SK-N-SH (cell line): ENCODE results near the gene P2RX2. TPM values are rescaled to one million over a fixed set of nuclear protein-coding genes. Genes with fewer than 3 reads are reported as not detected.

Source experiments
- CTCF ChIA-PET: fragments of 300-600, 350-600 bp; formaldehyde crosslinking; extraction: SDS; loops from one replicate; lab custom pipeline; 2021; lab: Yijun Ruan, JAX
- POLR2A ChIA-PET: fragments of 350-600 bp; sonication (Branson Sonifier 250); formaldehyde crosslinking; extraction: SDS; loops from one replicate; lab custom pipeline; 2020; ENCODE audit warnings: antibody characterized with exemption, inconsistent platforms; lab: Yijun Ruan, JAX
- DNase-seq: peaks from one replicate; pipeline ENCODE4 v3.0.0; 2012
- H2AFZ ChIP-seq: fragments of 200-600 bp; sonication (generic); 2 replicates; pipeline ENCODE4 v1.8.1; 2016; ENCODE audit warnings: antibody characterized with exemption, mild to moderate bottlenecking, low read depth
- H3F3A ChIP-seq: fragments of 200-600 bp; sonication (generic); replicated peaks from 2 replicates; pipeline ENCODE3; 2016; ENCODE audit warnings: antibody characterized with exemption, mild to moderate bottlenecking; ENCODE audit not compliant: insufficient read depth
- H3K27ac ChIP-seq, 2 experiments: fragments of 200-500 bp in 1 of 2; fragments of 200-600 bp in 1 of 2; sonication (Bioruptor generic) in 1 of 2; sonication (generic), shearing (Covaris generic) in 1 of 2; 2 replicates each; pipeline versions ENCODE4 v1.5.1 to v1.6.1; 2014 to 2016; ENCODE audit warnings: low read depth in 2 of 2, inconsistent platforms in 1 of 2, low read length in 1 of 2, mild to moderate bottlenecking in 1 of 2, mixed read lengths in 1 of 2
- H3K27me3 ChIP-seq: fragments of 200-600 bp; sonication (generic), shearing (Covaris generic); 2 replicates; pipeline ENCODE4 v1.6.1; 2016; ENCODE audit warnings: mixed run types; ENCODE audit not compliant: insufficient read depth
- H3K36me3 ChIP-seq, 2 experiments: fragments of 200-500 bp in 1 of 2; fragments of 200-600 bp in 1 of 2; sonication (Bioruptor generic) in 1 of 2; sonication (generic) in 1 of 2; replicated peaks in 1 of 2; 2 replicates each; pipeline versions ENCODE3 to v1.5.1; 2014 to 2016; ENCODE audit warnings: low read length in 1 of 2, mild to moderate bottlenecking in 1 of 2; ENCODE audit not compliant: insufficient read depth in 2 of 2, control insufficient read depth in 1 of 2
- H3K4me1 ChIP-seq, 2 experiments: fragments of 200-500 bp in 1 of 2; fragments of 200-600 bp in 1 of 2; sonication (Bioruptor generic) in 1 of 2; sonication (generic), shearing (Covaris generic) in 1 of 2; 2 replicates each; pipeline versions ENCODE4 v1.5.1 to v1.6.1; 2014 to 2016; ENCODE audit warnings: low read depth in 1 of 2, low read length in 1 of 2, mixed run types in 1 of 2; ENCODE audit not compliant: insufficient read depth in 2 of 2, control insufficient read depth in 1 of 2
- H3K4me2 ChIP-seq: fragments of 200-600 bp; sonication (generic), shearing (Covaris generic); 2 replicates; pipeline ENCODE4 v1.6.1; 2017; ENCODE audit warnings: mixed run types
- H3K4me3 ChIP-seq, 2 experiments: fragments of 200-500 bp in 1 of 2; fragments of 200-600 bp in 1 of 2; sonication (Bioruptor generic) in 1 of 2; sonication (generic), shearing (Covaris generic) in 1 of 2; 2 replicates each; pipeline versions ENCODE4 v1.5.1 to v1.8.1; 2014 to 2016; ENCODE audit warnings: low read depth in 2 of 2, inconsistent platforms in 1 of 2, low read length in 1 of 2, mild to moderate bottlenecking in 1 of 2, mixed read lengths in 1 of 2, moderate library complexity in 1 of 2
- H3K79me2 ChIP-seq: fragments of 200-600 bp; sonication (generic); 2 replicates; pipeline ENCODE4 v1.8.1; 2017; ENCODE audit warnings: mild to moderate bottlenecking; ENCODE audit not compliant: insufficient read depth
- H3K9ac ChIP-seq: fragments of 200-600 bp; sonication (generic); 2 replicates; pipeline ENCODE4 v1.6.1; 2017; ENCODE audit warnings: mixed run types
- H3K9me2 ChIP-seq: fragments of 200-600 bp; sonication (generic); 2 replicates; pipeline ENCODE4 v1.6.1; 2017; ENCODE audit warnings: mixed run types
- H3K9me3 ChIP-seq: fragments of 200-600 bp; sonication (generic); 2 replicates; pipeline ENCODE4 v1.6.1; 2017; ENCODE audit warnings: mixed run types, mild to moderate bottlenecking, moderate library complexity
- H4K20me1 ChIP-seq: fragments of 200-600 bp; sonication (generic); 2 replicates; pipeline ENCODE4 v1.6.1; 2017; ENCODE audit warnings: mild to moderate bottlenecking, mixed run types; ENCODE audit not compliant: insufficient read depth
- CHD2 ChIP-seq: fragments of 150-350 bp; IDR thresholded peaks from 2 replicates; pipeline ENCODE4 v1.6.1; 2018; ENCODE audit warnings: low read length; ENCODE audit not compliant: partially characterized antibody
- ELF1 ChIP-seq: IDR thresholded peaks from 2 replicates; pipeline ENCODE4 v1.4.0; 2012
- EP300 ChIP-seq, 2 experiments: IDR thresholded peaks; 2 replicates each; pipeline versions ENCODE4 v1.4.0 to v1.6.1; 2012; ENCODE audit warnings: borderline replicate concordance in 1 of 2, low read depth in 1 of 2, low read length in 1 of 2
- FOXM1 ChIP-seq: IDR thresholded peaks from 2 replicates; pipeline ENCODE4 v1.4.0; 2012; ENCODE audit warnings: low read depth, mild to moderate bottlenecking
- GABPA ChIP-seq: IDR thresholded peaks from 2 replicates; pipeline ENCODE4 v1.4.0; 2012; ENCODE audit warnings: low read depth, mild to moderate bottlenecking
- GATA2 ChIP-seq: sonication (generic); formaldehyde crosslinking; IDR thresholded peaks from 2 replicates; pipeline ENCODE4 v1.5.0; 2020; ENCODE audit warnings: mild to moderate bottlenecking, missing genetic modification reagents
- IRF3 ChIP-seq: fragments of 150-350 bp; IDR thresholded peaks from 2 replicates; pipeline ENCODE4 v1.6.1; 2016; ENCODE audit warnings: mild to moderate bottlenecking, low read depth, low read length
- JUND ChIP-seq: IDR thresholded peaks from 2 replicates; pipeline ENCODE4 v1.4.0; 2012
- MAX ChIP-seq: IDR thresholded peaks from 2 replicates; pipeline ENCODE4 v1.4.0; 2012; ENCODE audit warnings: low read depth
- MEF2A ChIP-seq: IDR thresholded peaks from 2 replicates; pipeline ENCODE4 v1.4.0; 2012; ENCODE audit warnings: low read depth, borderline replicate concordance
- NFIC ChIP-seq: IDR thresholded peaks from 2 replicates; pipeline ENCODE4 v1.4.0; 2012; ENCODE audit warnings: borderline replicate concordance
- NRF1 ChIP-seq: IDR thresholded peaks from 2 replicates; pipeline ENCODE4 v1.6.1; 2012; ENCODE audit warnings: low read depth, mild to moderate bottlenecking, low read length
- POLR2AphosphoS5 ChIP-seq: IDR thresholded peaks from 2 replicates; pipeline ENCODE4 v1.6.1; 2012; ENCODE audit warnings: low read depth, low read length
- RCOR1 ChIP-seq: fragments of 150-350 bp; IDR thresholded peaks from 2 replicates; pipeline ENCODE4 v1.6.1; 2017; ENCODE audit warnings: antibody characterized with exemption, low read length
- REST ChIP-seq: IDR thresholded peaks from 2 replicates; pipeline ENCODE4 v1.6.1; 2012; ENCODE audit warnings: mild to moderate bottlenecking, low read depth, low read length, moderate library complexity
- SIN3A ChIP-seq: IDR thresholded peaks from 2 replicates; pipeline ENCODE4 v1.6.1; 2012; ENCODE audit warnings: low read depth, mild to moderate bottlenecking, low read length, moderate library complexity, borderline replicate concordance
- TEAD4 ChIP-seq: IDR thresholded peaks from 2 replicates; pipeline ENCODE4 v1.4.0; 2012; ENCODE audit warnings: mild to moderate bottlenecking, borderline replicate concordance; ENCODE audit not compliant: insufficient read depth
- USF1 ChIP-seq: IDR thresholded peaks from 2 replicates; pipeline ENCODE4 v1.4.0; 2012; ENCODE audit warnings: low read depth, borderline replicate concordance
- YY1 ChIP-seq: IDR thresholded peaks from 2 replicates; pipeline ENCODE4 v1.4.0; 2012; ENCODE audit warnings: low read depth, mild to moderate bottlenecking
- WGBS: methylation state at CpG from one replicate; pipeline ENCODE4 v1.1.6; 2017; ENCODE audit warnings: low lambda C conversion rate; 5-methylcytosine and 5-hydroxymethylcytosine counted together
- polyA plus RNA-seq, 3 experiments: library from polyadenylated mRNA; depleted of rRNA; stranded (reverse); fragments of >200 nt; gene quantifications; 2 replicates each; pipeline ENCODE4 v1.2.3, GENCODE V29; 2012

The P2RX2 gene
- polyA plus RNA-seq, 1 of the 3 experiments (the other 2 are of a cell fraction), result 0.03 TPM

- no peaks in the 10 kb centered on the region for H3K27me3 ChIP-seq
- TF ChIP-seq CHD2, result no peak
- no peak for TF ChIP-seq JUND
- TF ChIP-seq POLR2AphosphoS5, result no peak
- TF ChIP-seq IRF3, result no peak
- TF ChIP-seq MEF2A, result no peak
- TF ChIP-seq USF1, result no peak
- no peak for TF ChIP-seq SIN3A
- no peak for TF ChIP-seq RCOR1
- TF ChIP-seq ELF1, result no peak
- TF ChIP-seq GATA2 (CRISPR knock-in tag), result no peak
- TF ChIP-seq REST, result no peak
- no peak for TF ChIP-seq MAX
- no peak for TF ChIP-seq FOXM1
- TF ChIP-seq TEAD4, result no peak
- no peak for TF ChIP-seq NFIC
- no peak for TF ChIP-seq NRF1
- TF ChIP-seq GABPA, result no peak
- no peak for TF ChIP-seq EP300 (IDR thresholded peaks at IDR 0.05; ENCODE audit: borderline replicate concordance in 1 of 2, low read depth in 1 of 2, low read length in 1 of 2)
- no peak for TF ChIP-seq YY1
- no peaks in the 10 kb centered on the region for H3K9me3 ChIP-seq
- peaks cover 0 to 7% of the 10 kb centered on the region in 2 experiments; a peak in 1 of 4 replicates for H3K4me1 ChIP-seq
- H4K20me1 ChIP-seq, result no peaks in the 10 kb centered on the region
- no peaks in the 10 kb centered on the region for H3K36me3 ChIP-seq
- no peak overlapping the region for H3K9ac ChIP-seq
- peaks cover 15% of the 10 kb centered on the region for H3F3A ChIP-seq
- CTCF ChIA-PET, result interaction anchor here (0.6 to 1.9 kb wide), 2 partner anchors 15 to 31 kb away, joined by 3 to 13 read pairs; no protein-coding TSS in a partner anchor
- no peaks in the 10 kb centered on the region for H3K9me2 ChIP-seq
- H2AFZ ChIP-seq, result no peak overlapping the region
- POLR2A ChIA-PET, result no interaction called here
- no peak overlapping the region for H3K4me3 ChIP-seq
- DNase-seq, result no peak
- no peak overlapping the region for H3K4me2 ChIP-seq
- WGBS, result 77% methylated on average over 23 of the region's 38 CpGs
- H3K27ac ChIP-seq, result no peak overlapping the region
- H3K79me2 ChIP-seq, result no peaks in the 10 kb centered on the region
Measured at GRCh38 chr12:132592282-132592970, 26.1 kb upstream of the P2RX2 start.
